ENCODE data around the gene KRTAP6-3.

The KRTAP6-3 gene

DNA sequence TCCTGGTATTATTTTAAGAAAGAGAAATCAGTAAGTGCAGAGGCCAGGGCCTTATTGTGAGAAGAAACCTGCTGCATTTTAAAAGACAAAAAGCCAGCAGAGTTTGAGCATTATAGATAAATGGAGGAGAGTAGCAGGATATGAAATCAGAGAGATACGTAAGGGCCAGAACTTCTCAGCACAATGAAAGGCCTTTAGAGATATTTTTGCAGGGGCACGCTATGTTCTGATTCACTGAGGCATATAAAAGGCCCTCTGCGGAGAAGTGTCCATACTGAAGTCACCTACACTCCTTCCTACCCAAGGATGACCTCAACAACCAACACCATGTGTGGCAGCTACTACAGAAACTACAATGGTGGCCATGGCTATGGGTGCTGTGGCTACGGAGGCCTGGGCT lies at the start of gene KRTAP6-3:
Gene KRTAP6-3 (plus strand): TSS at position 301 of the 400 bp plus-strand sequence. CDS start 6 bp downstream, at position 307.
- Mint-ChIP-seq H3K4me1 (ENCODE audit: low read depth) (no peaks in the 10 kb centered on the region), H3K9me3 (no peaks in the 10 kb centered on the region), H3K27me3 (no peaks in the 10 kb centered on the region), H3K36me3 (ENCODE audit: low read depth) (no peaks in the 10 kb centered on the region), H3K4me3 (no peak within 1 kb of the TSS), H3K27ac (no peak within 1 kb of the TSS)

DNA sequence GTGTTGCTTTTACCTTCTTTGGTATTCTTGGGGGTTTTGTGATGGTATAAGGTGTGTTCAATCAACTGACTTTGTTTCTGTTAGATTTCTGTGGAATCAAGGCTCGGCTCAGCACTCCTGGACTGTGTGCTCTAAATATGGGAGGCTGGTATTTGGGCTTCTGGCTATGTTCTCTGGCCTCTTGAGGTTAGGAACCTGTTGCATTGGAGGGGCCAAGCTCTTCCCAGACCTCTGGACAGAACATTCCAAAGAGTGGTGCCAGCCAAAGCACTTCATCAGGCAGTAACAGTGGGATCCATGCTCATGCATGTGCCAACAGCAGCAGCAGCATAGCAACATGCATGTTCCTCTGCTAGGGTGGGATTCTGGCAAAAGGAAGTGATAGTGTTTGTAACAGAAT lies 39.5 kb upstream of the KRTAP6-3 start:
- Mint-ChIP-seq H3K9me3 (peaks cover 8% of the 10 kb centered on the region), H3K4me1 (ENCODE audit: low read depth) (no peaks in the 10 kb centered on the region), H3K27ac (no peak overlapping the region), H3K27me3 (no peaks in the 10 kb centered on the region), H3K4me3 (no peak overlapping the region), H3K36me3 (ENCODE audit: low read depth) (no peaks in the 10 kb centered on the region)

DNA sequence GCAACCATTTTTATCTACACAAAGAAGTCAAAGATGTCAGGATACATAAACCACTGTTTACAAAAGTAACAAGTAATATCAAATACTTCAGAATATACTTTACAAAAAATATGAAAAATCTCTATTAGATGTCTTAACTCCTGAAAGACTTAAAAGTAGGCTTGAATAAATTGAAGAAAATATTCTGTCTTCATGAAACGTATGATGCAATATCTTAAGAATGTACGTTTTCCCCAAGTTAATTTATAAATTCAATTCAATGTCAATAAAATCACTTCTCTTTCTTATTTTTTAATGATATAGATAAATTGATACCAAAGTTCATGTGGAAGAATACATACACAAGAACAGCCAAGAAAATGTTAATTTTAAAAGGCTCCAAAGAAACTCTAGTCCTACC lies 37.1 kb upstream of the KRTAP6-3 start:
- peaks cover 8% of the 10 kb centered on the region for H3K9me3 Mint-ChIP-seq
- H3K27ac Mint-ChIP-seq, result no peak overlapping the region
- H3K27me3 Mint-ChIP-seq, result no peaks in the 10 kb centered on the region
- H3K4me3 Mint-ChIP-seq, result no peak overlapping the region
- no peaks in the 10 kb centered on the region for H3K36me3 Mint-ChIP-seq (ENCODE audit: low read depth)
- H3K4me1 Mint-ChIP-seq (ENCODE audit: low read depth), result no peaks in the 10 kb centered on the region

GRCh38 chr21:30561264-30561895 lies 30.9 kb upstream of the KRTAP6-3 start, which contains the start of gene KRTAP19-7:
KRTAP19-7 (minus strand) TSS chr21:30561314; CDS start chr21:30561289, 25 bp downstream.
- Mint-ChIP-seq H3K27ac (no peak within 1 kb of the TSS), H3K27me3 (no peaks in the 10 kb centered on the region), H3K4me3 (no peak within 1 kb of the TSS), H3K36me3 (ENCODE audit: low read depth) (no peaks in the 10 kb centered on the region), H3K9me3 (peaks cover 3% of the 10 kb centered on the region), H3K4me1 (ENCODE audit: low read depth) (no peaks in the 10 kb centered on the region)

DNA sequence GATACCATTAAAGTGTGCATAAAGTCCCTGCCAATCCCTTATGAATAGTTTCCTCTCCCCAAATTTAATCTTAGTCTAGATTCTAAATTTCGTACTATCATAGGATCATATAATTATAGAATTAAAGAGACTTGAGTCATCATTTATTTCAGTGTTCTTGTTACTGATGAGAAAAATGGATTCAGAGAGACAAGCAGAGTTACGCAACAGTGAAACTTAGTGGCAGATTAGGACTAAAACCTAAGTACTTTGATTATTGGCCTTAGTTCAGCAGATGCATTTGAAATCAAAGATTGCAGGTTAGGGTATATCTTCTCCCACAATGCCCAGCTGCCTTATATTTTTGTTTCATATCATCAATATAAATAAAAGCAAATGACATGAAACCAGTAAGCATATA lies 30.3 kb upstream of the KRTAP6-3 start:
- no peaks in the 10 kb centered on the region for H3K36me3 Mint-ChIP-seq (ENCODE audit: low read depth)
- peaks cover 3% of the 10 kb centered on the region for H3K9me3 Mint-ChIP-seq
- H3K4me1 Mint-ChIP-seq (ENCODE audit: low read depth), result no peaks in the 10 kb centered on the region
- H3K27me3 Mint-ChIP-seq, result no peaks in the 10 kb centered on the region
- no peak overlapping the region for H3K4me3 Mint-ChIP-seq
- H3K27ac Mint-ChIP-seq, result no peak overlapping the region

GRCh38 chr21:30563072-30563471 lies 29.2 kb upstream of the KRTAP6-3 start:
- H3K9me3 Mint-ChIP-seq, result peaks cover 3% of the 10 kb centered on the region
- H3K4me1 Mint-ChIP-seq (ENCODE audit: low read depth), result no peaks in the 10 kb centered on the region
- no peaks in the 10 kb centered on the region for H3K36me3 Mint-ChIP-seq (ENCODE audit: low read depth)
- no peak overlapping the region for H3K27ac Mint-ChIP-seq
- no peaks in the 10 kb centered on the region for H3K27me3 Mint-ChIP-seq
- H3K4me3 Mint-ChIP-seq, result no peak overlapping the region

DNA sequence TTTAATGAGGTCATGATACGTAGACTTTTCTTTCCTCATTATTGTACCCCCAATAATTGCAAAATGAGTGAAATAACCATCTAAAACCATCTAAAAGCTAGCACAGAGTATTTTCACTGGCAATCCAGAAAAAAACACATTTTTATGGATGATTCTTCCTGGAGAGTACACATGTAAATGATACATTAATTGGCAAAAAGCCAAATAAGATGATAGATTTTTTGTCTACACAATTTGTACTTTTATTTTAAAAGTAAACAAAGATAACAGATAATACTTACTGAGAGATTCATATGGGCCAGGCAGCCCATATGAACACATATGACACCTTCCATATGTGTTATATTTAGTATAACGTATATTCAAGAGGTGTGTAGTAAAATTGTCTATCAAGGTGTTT lies 28.6 kb upstream of the KRTAP6-3 start:
- H3K27ac Mint-ChIP-seq, result no peak overlapping the region
- peaks cover 3% of the 10 kb centered on the region for H3K9me3 Mint-ChIP-seq
- H3K4me3 Mint-ChIP-seq, result no peak overlapping the region
- no peaks in the 10 kb centered on the region for H3K4me1 Mint-ChIP-seq (ENCODE audit: low read depth)
- no peaks in the 10 kb centered on the region for H3K36me3 Mint-ChIP-seq (ENCODE audit: low read depth)
- no peaks in the 10 kb centered on the region for H3K27me3 Mint-ChIP-seq

DNA sequence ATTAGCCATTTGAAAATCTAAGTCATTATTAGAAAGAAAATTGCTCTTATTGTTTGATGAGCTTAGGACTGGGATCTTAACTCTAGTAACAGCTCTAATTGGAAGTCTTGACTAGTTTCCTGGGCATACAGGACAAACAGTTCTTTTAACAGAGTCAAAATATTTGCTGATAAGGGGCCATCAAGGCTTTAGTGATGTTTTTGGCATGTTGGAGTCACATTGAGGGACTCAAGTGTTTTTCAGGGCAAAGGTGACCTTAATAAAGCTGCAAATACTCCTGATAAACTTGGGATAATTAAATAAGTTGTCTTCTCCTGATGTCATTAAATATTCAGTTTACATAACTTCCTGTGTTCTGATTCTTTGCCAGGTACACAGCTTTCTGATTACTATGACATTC lies 24.6 kb upstream of the KRTAP6-3 start:
- no peaks in the 10 kb centered on the region for H3K36me3 Mint-ChIP-seq (ENCODE audit: low read depth)
- H3K9me3 Mint-ChIP-seq, result peaks cover 14% of the 10 kb centered on the region
- no peaks in the 10 kb centered on the region for H3K27me3 Mint-ChIP-seq
- H3K27ac Mint-ChIP-seq, result no peak overlapping the region
- no peak overlapping the region for H3K4me3 Mint-ChIP-seq
- no peaks in the 10 kb centered on the region for H3K4me1 Mint-ChIP-seq (ENCODE audit: low read depth)

DNA sequence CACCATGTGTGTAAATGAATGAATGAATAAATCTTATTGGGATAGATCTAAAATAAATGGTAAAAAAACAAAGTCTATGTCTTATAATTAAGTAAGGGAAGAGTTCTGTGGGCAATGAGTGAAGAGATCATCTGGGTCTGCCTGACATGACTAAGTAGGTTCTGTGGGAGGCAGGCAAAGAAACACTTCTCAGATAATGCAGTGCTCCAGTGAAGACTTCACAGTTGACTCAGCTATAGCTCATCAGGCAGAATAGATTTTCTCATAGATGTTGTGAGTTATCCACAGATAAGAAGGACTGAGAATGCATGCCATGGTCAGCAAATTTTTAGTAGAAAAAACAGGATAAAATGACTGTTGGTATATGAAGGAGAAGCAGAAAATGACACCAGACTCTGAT lies 14.5 kb upstream of the KRTAP6-3 start:
- Mint-ChIP-seq H3K4me1 (ENCODE audit: low read depth) (no peaks in the 10 kb centered on the region), H3K36me3 (ENCODE audit: low read depth) (no peaks in the 10 kb centered on the region), H3K27me3 (no peaks in the 10 kb centered on the region), H3K9me3 (peaks cover 4% of the 10 kb centered on the region), H3K4me3 (no peak overlapping the region), H3K27ac (no peak overlapping the region)

DNA sequence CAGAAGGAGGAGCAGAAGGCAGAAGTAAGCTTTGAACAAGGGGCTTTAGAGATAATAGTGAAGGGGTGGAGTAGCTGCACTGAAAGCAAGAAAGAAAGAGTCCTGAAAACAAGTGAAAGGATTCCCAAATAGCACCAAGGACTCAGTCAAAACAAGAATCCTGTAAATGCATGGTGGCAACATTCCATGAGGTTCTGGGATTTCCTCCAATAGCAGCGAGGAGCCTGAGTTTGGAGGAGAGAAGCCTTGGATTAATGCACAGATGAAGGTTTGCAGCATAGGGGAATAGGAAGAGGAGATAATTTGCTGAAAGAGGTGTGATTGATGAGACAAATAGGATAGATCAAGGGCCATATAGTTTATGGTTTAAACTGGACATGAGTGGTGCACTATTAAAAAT lies 12.9 kb upstream of the KRTAP6-3 start:
- no peaks in the 10 kb centered on the region for H3K4me1 Mint-ChIP-seq (ENCODE audit: low read depth)
- no peak overlapping the region for H3K27ac Mint-ChIP-seq
- H3K4me3 Mint-ChIP-seq, result no peak overlapping the region
- H3K36me3 Mint-ChIP-seq (ENCODE audit: low read depth), result no peaks in the 10 kb centered on the region
- H3K27me3 Mint-ChIP-seq, result no peaks in the 10 kb centered on the region
- peaks cover 4% of the 10 kb centered on the region for H3K9me3 Mint-ChIP-seq

- H3K9me3 Mint-ChIP-seq, result no peaks in the 10 kb centered on the region
- no peaks in the 10 kb centered on the region for H3K27me3 Mint-ChIP-seq
- no peak overlapping the region for H3K4me3 Mint-ChIP-seq
- no peaks in the 10 kb centered on the region for H3K36me3 Mint-ChIP-seq (ENCODE audit: low read depth)
- H3K4me1 Mint-ChIP-seq (ENCODE audit: low read depth), result no peaks in the 10 kb centered on the region
- no peak overlapping the region for H3K27ac Mint-ChIP-seq
These were observed 12.1 kb upstream of the KRTAP6-3 start for GRCh38 chr21:30580132-30580531.

GRCh38 chr21:30582870-30583269 lies 9.4 kb upstream of the KRTAP6-3 start:
- H3K27ac Mint-ChIP-seq, result no peak overlapping the region
- no peaks in the 10 kb centered on the region for H3K9me3 Mint-ChIP-seq
- H3K4me3 Mint-ChIP-seq, result no peak overlapping the region
- H3K27me3 Mint-ChIP-seq, result no peaks in the 10 kb centered on the region
- no peaks in the 10 kb centered on the region for H3K4me1 Mint-ChIP-seq (ENCODE audit: low read depth)
- no peaks in the 10 kb centered on the region for H3K36me3 Mint-ChIP-seq (ENCODE audit: low read depth)

GRCh38 chr21:30590297-30590696 lies 1.9 kb upstream of the KRTAP6-3 start, which contains the start of gene KRTAP22-2:
KRTAP22-2 (minus strand) TSS chr21:30590397.
- no peaks in the 10 kb centered on the region for H3K36me3 Mint-ChIP-seq (ENCODE audit: low read depth)
- no peaks in the 10 kb centered on the region for H3K27me3 Mint-ChIP-seq
- H3K27ac Mint-ChIP-seq, result no peak within 1 kb of the TSS
- H3K4me3 Mint-ChIP-seq, result no peak within 1 kb of the TSS
- no peaks in the 10 kb centered on the region for H3K4me1 Mint-ChIP-seq (ENCODE audit: low read depth)
- no peaks in the 10 kb centered on the region for H3K9me3 Mint-ChIP-seq

DNA sequence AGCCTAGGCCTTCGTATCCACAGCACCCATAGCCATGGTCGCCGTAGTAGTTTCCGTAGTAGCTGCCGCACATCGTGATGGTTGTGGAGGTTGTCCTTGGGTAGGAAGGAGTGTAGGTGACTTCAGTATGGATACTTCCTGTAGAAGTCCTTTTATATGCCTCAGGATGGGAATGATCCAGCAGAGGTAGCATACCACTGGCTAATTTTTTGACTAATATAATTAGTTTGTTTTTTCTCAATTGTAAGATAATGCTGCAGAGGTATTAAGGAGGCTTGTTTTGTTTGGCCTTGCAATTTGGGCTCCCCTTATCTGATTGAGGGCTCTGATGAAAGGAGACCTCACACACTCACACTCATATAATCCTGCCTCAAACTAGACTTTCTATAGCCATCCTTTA lies 6.6 kb downstream of the KRTAP6-3 start, which contains the start of gene KRTAP6-2:
Gene KRTAP6-2 (minus strand): TSS at position 101 of the 400 bp plus-strand sequence. CDS start 28 bp downstream, at position 73.
- H3K27me3 Mint-ChIP-seq, result no peaks in the 10 kb centered on the region
- H3K9me3 Mint-ChIP-seq, result no peaks in the 10 kb centered on the region
- H3K4me1 Mint-ChIP-seq (ENCODE audit: low read depth), result no peaks in the 10 kb centered on the region
- no peak within 1 kb of the TSS for H3K4me3 Mint-ChIP-seq
- no peak within 1 kb of the TSS for H3K27ac Mint-ChIP-seq
- no peaks in the 10 kb centered on the region for H3K36me3 Mint-ChIP-seq (ENCODE audit: low read depth)

DNA sequence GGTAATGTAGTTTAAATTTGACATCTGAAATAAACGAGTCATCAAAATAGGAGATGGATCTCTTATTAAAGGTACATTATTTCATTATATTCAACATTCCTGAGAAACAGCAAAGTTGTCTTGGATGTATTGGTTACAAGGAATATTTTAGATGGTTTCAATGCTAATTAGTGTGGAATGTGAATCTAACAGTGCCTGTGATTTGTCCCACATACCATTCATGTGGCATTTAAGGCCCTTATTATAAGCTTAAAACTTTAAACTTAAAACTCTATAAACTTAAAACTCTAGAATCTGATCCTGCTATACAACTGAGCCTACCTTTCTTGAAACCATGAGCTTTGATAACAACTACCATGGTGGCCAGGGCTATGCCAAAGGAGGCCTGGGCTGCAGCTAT lies 8.5 kb downstream of the KRTAP6-3 start, which contains the start of gene KRTAP22-1:
Gene KRTAP22-1 (plus strand): TSS at position 301 of the 400 bp plus-strand sequence.
- Mint-ChIP-seq H3K4me1 (ENCODE audit: low read depth) (no peaks in the 10 kb centered on the region), H3K27ac (no peak within 1 kb of the TSS), H3K4me3 (no peak within 1 kb of the TSS), H3K27me3 (no peaks in the 10 kb centered on the region), H3K9me3 (no peaks in the 10 kb centered on the region), H3K36me3 (ENCODE audit: low read depth) (no peaks in the 10 kb centered on the region)

DNA sequence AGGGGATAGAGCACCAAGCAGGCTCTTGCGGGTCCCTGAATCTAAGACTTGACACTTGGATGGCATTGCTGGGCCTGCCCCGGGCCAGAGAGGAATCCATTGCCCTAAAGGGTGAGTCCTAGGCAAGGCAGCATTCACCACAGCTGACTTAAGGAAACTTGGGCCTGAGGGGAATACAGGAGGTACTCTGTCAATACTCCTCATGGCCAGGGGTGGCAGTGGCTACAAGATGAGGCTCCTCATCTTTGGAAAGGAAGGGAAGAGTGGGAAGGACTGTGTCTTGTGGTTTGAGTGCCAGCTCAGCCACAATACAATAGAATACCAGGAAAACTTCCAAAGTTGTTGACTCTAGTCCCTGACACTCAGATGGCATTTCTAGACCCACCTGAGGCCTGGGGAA lies 13.7 kb downstream of the KRTAP6-3 start:
- H3K4me1 Mint-ChIP-seq (ENCODE audit: low read depth), result no peaks in the 10 kb centered on the region
- H3K27me3 Mint-ChIP-seq, result no peaks in the 10 kb centered on the region
- H3K9me3 Mint-ChIP-seq, result peaks cover 3% of the 10 kb centered on the region
- no peak overlapping the region for H3K27ac Mint-ChIP-seq
- H3K36me3 Mint-ChIP-seq (ENCODE audit: low read depth), result no peaks in the 10 kb centered on the region
- H3K4me3 Mint-ChIP-seq, result no peak overlapping the region

Data from stimulated activated naive CD8-positive, alpha-beta T cell treated with anti-CD3 and anti-CD28 coated beads, Interleukin-15, Interleukin-2, amounts not matched to agents 100 ng/mL and 50 ng/mL, for 24 hours (primary cell).